HG02938 (cell line): ENCODE data around the gene ZSCAN10.

ENCODE experiments used
- ATAC-seq: cut with Tn5 transposase; IDR thresholded peaks from one replicate; pipeline ENCODE4 v1.9.1; 2021; ENCODE audit warnings: mild to moderate bottlenecking, moderate library complexity; ENCODE audit not compliant: unreplicated experiment

ZSCAN10 gene

GRCh38 chr16:3134338-3135125 is 35.4 kb upstream of the ZSCAN10 start, which contains the start of gene ZNF213:
ZNF213 (plus strand) TSS chr16:3135029; CDS start chr16:3137281, 2,252 bp downstream.
- peak; percentile 97 for ATAC-seq

- ATAC-seq, result no peak
Observed at GRCh38 chr16:3133844-3134243, 34.8 kb upstream of the ZSCAN10 start.

- no peak for ATAC-seq
Observed at GRCh38 chr16:3131755-3132377, 32.8 kb upstream of the ZSCAN10 start.

- ATAC-seq, result no peak
Observed at GRCh38 chr16:3129137-3130131, 30.3 kb upstream of the ZSCAN10 start.

- ATAC-seq, result no peak
Observed at GRCh38 chr16:3127745-3128144, 28.7 kb upstream of the ZSCAN10 start.

- peak; percentile 87 for ATAC-seq
Observed at GRCh38 chr16:3123986-3124886, 25.1 kb upstream of the ZSCAN10 start.

- no peak for ATAC-seq
Observed at GRCh38 chr16:3122926-3123570, 24.0 kb upstream of the ZSCAN10 start.

- no peak for ATAC-seq
Observed at GRCh38 chr16:3121851-3122467, 22.9 kb upstream of the ZSCAN10 start.

- ATAC-seq, result no peak
Observed at GRCh38 chr16:3120435-3120834, 21.3 kb upstream of the ZSCAN10 start.

GRCh38 chr16:3119701-3120408 is 20.8 kb upstream of the ZSCAN10 start:
- no peak for ATAC-seq

GRCh38 chr16:3119286-3119685 is 20.2 kb upstream of the ZSCAN10 start:
- ATAC-seq, result no peak

GRCh38 chr16:3118846-3119245 is 19.8 kb upstream of the ZSCAN10 start:
- no peak for ATAC-seq

- ATAC-seq, result no peak
Observed at GRCh38 chr16:3118204-3118790, 19.2 kb upstream of the ZSCAN10 start.

GRCh38 chr16:3115561-3115960 is 16.5 kb upstream of the ZSCAN10 start:
- no peak for ATAC-seq

GRCh38 chr16:3115003-3115402 is 15.9 kb upstream of the ZSCAN10 start:
- ATAC-seq, result no peak

GRCh38 chr16:3113765-3114479 is 14.8 kb upstream of the ZSCAN10 start:
- no peak for ATAC-seq

- no peak for ATAC-seq
Observed at GRCh38 chr16:3112881-3113574, 13.9 kb upstream of the ZSCAN10 start.
